ENCODE results near the gene OST4.
A peak's percentile ranks its signal among the peaks of the same experiment; 100 is the strongest.
"Not testable (repeated sequence)": the region's sequence is repeated elsewhere in the genome, so short reads cannot be mapped to it uniquely, and the experiment has no call there.

The OST4 gene

DNA sequence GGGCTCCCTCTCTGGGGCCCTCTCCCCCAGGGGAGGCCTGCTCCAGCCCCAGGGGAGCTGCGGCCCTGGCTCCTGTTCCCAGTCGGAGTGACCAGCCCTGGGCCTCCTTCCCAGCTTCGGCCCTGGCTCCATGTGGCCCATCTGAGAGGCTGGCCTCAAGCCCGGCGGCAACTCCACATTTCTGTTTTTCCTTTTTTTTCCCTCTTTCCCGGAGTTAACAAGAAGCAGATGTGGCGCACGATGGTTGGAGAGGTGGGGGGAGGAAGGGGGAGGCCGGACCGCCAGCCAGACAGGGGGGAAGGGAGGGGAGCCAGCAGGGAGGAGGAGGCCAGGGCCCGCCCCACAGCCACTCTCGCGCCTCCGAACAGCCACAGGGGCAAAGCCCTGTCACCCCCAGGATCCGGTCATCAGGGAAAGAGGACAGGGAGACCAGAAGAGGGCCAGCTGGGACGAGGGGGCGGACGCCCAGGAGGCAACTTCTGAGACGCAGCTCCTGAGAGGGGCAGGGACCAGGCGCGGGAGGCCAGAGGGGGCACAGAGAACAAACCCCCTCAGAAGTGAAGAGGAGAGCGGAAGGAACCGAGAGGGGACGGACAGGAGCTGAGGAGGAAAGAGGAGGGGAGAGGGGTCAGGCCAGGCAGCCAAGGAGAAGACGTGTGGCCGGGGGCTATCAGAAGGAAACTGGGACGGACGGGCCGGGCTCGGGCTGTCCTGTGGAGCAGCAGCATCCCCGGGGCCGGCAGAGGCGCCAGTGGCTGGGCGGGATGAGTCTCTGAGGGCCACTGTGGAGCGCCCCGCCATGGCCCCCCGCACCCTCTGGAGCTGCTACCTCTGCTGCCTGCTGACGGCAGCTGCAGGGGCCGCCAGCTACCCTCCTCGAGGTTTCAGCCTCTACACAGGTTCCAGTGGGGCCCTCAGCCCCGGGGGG lies 7.1 kb upstream of the OST4 start, which contains the start of gene EMILIN1:
TSS of gene EMILIN1 (plus strand) at position 349 of the 928 bp plus-strand sequence. CDS start at position 800, 451 bp downstream.
- DNase-seq = no peak

DNA sequence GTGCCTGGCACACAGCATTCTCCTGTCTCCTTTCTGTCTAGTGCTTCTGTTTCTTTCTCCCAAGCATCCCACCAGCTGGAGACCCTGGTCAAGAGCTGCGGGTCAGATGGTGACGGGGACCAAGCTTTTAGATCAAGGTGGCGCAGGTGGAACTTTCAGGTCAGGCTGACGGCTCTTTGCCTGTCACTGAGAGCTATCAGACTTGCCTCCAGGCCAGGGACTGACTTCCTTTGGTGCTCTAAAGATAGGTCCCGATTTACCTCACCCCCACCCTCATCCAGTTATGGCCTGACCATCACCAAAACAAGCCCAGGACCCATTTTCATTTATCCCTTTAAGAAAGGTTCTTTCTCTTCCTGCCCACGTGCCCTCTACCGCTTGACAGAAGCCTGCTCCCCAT lies 5.8 kb upstream of the OST4 start:
- DNase-seq = no peak

DNA sequence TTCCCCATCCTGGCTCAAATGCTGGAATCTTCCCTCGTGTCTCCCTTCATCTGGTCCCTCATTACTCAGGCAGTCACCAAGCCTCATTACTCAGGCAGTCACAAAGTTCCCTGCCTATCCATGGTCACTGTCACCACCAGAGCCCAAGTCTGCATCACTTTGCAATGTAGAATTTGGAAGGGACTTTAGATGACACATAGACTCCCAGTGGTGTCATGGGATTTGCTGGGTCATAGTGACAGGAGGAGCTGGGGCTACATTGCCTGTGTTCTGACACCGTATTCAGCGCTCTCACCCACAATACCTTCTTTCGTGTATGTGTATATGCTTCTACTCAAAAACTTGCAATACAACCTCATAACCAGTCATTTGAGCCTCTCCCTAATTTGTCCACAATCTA lies 4.9 kb upstream of the OST4 start:
- DNase-seq = peak in 1 of 2 donors; percentile 66

DNA sequence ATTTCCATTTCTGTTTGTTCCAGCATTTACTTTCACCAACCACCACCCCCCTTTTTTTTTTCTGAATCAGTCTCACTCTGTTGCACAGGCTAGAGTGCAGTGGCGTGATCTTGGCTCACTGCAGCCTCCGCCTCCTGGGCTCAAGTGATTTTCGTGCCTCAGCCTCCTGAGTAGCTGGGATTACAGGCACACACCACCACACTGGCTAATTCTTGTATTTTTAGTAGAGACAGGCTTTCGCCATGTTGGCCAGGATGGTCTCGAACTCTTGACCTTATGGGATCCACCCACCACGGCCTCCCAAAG lies 4.1 kb upstream of the OST4 start:
- not testable (repeated sequence) for DNase-seq

DNA sequence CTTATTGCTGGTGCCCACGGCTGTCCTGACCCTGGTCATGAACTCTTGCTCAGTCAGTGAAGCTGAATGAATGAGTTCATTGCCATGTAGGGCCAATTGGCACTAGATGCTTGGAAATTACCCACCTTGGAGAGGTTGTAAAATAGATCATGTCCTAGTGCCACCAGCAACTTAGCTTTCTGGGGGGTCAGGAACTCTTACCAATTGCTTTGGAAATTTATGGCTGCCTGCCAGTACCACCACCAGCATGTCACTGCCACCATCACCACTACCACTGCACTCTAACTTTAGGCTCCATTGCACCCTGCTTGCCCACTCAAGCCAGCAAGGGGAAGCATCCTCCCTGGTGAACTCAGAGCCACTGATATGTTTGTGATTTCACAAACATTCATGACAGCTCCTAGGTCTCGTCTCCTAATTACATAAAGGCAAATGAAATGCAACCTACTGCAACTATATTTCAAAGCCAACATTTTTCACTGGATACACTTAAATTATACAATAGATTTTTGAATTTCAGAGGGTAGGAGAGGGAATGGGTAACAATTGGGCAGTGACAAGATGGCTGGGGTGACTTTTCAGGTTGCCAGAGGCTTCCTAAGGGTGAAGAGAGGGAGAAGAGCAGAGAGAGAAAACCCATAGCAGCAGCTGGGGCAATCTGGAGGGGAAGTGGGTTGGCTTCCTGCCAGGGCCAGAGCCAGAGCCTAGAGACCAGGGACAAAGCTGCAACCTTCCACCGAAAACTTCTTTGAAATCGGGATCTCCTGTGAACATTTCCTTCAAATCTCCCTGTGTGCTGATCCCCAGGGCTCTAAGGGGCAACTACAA lies 3.5 kb upstream of the OST4 start:
- peak in 1 of 2 donors; percentile 56 for DNase-seq

DNA sequence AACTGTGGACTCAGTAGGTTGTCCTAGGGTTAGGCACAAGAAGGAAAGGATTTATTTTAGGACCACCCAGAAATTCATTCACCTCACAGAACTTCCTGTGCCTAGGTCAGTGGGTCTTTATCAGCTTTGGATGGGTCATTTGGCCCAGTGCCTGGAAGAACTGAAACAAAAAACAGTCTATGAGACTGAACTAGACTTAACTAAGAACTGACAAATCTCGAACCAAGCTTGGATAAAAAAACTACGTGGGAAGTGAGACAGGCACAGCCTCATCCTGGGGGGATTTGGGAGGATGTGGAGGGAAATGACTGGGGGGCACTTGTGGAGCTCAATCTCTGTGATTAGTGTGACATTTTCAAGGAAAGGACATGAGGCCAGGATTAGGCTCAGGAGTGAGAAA lies 2.3 kb upstream of the OST4 start:
- DNase-seq = no peak

DNA sequence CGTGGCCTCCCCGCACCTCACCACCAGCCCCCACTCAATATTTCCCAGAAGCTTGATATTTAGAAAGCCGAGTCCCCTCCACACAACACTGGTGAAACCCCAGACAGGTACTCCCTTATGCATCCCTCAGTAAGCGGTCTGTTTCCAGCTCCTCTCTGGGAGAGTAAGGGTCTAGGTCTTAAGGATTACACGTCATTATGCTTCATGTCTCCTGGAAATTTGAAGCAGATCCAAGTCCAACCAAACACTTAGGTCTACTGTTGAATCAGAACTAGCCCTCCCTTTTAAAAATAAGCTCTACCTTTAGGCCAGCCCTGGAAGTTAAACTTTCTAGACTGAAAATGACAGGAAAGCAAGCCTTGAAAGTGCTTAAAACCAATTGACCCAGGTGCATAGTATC lies 1.5 kb upstream of the OST4 start:
- no peak for DNase-seq

DNA sequence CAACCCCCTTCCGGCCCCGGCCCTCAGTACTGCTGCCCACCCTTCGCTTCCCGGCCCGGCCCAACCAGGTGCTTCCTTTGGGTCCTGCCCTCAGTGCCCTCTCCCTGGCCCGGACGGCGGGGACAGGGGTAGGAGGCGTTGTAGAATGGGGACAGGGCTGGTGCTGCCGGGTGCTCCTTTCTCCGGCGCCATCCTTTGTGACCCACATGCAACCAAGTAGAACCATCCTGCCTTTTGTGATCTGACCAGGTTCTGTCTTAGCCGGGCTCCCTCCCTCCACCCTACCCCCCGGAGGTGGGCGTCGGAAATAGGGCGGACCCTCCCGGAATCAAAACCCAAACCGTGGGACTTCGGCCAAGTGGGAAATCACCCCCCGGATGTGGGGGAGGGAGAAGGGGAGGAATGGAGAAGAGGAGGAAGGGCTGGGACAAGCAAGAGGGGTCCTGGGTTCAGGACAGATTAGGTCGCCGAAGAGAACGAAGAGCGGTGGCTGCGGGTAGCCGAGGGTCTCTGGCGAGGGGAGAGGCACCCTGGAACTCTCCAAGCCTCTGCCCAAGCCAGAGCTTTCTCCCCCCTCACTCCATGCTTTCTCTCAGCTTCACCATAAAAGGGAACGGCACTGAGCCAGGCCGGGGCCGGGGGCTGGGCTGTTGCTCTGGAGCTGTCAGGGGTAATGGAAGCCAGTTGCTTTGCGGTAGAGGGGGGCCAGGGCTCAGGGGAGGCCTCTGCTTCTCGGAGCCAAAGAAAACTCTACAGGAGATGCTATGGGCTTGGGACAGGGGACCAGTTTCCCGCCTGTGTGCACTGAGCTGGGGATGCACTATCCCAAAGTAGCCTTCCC lies 756 bp upstream of the OST4 start:
- no peak for DNase-seq

DNA sequence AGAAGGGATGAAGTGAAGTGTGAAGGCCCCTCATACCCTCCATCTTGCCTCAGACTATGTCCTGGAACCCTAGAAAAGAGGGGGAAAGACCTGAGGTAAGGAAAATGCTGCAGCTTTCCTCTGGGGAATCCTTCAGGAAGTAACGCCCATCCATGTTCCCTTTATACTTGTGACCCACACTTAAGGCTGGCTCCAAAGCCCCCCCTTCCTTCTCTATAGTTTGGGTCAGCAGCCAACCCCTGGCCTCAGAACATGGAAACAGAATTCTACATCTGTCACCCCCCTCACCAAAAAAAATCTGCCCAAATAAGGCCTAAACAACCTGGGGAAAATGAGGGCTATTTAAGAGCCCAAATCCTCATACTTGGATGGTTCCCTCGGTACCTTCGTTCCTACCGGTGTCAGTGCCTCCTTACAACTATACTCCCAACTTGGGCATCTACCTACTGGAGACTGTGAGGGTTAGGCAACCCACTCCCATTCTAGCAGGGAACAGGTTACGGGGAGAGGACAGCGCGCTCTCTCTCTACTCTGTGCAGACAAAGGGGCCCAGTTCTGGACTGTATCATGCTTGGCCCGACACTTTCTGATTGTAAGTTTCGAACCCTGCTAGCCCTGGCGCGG lies 689 bp downstream of the OST4 start:
- DNase-seq = no peak

DNA sequence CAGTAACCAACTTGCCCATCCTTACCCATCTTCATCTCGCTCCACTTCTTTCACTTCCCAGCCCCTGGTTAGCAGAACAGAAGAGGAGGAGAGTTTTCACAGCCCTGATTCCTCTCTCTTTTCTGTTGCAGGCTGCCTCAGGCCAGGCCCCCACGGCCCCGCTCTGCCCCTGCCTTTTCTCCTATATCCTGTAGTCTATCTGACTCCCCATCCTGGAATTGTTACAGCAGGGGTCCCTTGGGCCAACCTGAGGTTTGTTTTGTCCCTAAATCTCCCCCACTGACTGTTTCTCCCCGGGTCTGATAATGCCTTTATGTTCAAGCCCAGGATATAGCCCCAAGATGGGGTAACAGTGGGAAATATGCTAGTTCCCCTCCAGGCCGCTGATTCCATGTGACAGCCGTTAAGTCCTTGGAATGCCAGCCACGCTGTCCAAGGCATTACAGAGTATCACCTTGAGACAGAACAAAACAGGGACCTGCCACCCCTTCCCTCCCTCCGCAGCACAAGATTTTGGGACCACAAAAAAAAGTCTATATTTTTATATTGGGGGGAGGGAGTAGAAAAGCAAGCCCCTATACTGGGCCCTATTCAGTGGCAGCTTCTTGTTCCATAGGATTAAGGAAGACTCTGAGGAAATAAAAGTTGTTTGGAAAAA lies 1.4 kb downstream of the OST4 start:
- no peak for DNase-seq

DNA sequence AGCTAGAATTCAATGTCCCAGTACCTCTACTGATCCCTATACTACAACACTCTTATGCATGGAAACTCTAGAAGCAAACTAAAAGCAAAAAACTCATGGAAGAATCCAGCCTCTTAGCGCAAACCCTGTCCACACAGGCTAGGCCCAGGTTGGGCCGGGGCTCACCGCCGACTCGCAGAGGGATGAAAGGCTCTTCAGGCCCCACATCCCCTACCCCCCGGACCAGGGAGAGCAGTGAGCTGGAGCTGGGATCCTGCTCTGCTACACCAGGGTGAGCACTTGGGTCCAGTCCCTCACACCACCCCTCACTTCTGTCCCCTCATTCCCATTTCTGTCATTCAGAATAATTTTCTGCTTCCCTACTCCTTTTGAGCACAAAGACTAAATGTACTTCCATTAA lies 2.0 kb downstream of the OST4 start:
- no peak for DNase-seq

DNA sequence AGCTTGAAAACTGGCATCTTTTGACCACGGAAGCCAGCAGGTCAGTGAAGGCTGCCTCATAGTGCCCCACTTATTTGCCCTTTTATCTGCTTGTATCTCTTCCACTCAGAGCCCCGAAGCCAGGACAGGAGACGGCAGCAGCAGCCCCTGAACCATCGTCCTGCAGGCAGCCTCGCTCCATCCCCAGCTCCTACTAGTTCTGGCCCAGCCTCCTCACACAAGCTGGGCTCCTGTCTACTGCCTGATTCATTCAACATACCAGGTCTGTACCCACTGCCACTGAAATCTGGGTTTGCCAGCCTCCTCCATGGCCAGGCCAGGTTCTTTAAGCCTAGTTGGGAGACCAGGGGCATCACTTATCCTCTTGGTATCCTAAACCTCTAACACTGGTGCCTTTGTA lies 4.1 kb downstream of the OST4 start:
- no peak for DNase-seq

DNA sequence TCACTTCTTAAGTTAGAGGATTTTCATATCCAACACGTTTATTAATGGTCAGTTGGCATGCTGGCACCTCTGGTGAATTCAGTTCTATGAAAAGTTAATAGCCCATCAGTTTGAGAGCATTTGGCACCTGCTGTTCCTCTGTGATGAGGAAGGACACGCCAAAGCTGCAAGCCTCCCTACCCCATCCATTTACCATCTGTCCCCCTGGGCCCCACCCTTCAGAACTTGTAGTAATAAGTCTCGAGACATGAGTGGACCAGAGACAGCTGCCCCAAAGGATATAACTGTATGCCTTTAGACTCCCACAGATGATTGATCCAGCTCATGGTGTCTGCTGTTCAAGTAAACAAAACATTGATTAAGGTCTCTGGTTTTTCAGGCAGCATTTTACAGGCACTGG lies 6.3 kb downstream of the OST4 start:
- no peak for DNase-seq

DNA sequence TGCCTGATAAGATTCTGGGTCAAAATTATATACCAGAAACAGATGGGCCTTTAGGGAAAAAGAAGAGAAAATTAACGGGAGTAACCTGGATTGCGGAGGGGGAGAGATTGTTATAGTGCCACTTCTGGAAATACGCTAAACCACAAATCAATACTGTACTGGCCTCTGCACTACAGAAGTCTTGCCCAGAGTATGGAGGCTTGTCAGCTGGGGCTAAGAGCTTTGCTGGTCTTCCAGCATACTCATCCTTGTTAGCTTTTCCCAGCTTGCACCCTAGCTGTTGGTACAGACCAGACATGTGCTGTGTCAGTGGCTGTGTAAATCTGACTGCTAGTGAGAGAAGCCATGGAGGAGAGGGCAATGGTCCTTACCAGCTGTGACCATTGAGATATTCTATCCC lies 11.1 kb downstream of the OST4 start:
- no peak for DNase-seq

DNA sequence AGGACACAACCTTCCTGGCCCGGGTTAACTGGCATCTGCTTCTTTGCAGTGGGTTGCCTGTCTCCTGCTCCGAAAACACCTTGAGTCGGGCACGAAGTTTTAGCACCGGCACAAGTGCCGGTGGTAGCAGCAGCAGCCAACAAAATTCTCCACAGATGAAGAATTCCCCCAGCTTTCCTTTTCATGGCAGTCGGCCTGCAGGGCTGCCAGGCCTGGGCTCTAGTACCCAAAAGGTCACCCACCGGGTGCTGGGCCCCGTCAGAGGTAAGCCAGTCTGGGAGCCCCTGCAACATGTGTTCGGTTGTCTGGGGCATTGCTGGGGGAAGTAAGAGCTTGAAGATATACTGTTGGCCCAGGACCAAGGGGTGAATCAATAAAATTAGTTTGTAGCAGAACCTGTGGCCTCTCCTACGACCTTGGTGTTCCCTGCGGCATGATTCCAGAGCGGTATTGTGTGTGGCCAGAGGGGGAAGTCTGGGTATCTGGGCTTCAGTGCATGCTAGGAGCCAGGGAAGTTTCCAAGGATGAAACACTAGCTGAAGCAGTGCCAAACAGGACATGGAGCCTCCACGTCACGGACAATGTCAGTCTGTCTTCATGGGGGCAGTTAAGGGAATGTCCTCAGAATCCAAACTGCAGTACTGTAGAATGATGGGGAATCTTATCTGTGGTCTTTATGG lies 12.2 kb downstream of the OST4 start:
- no peak for DNase-seq

DNA sequence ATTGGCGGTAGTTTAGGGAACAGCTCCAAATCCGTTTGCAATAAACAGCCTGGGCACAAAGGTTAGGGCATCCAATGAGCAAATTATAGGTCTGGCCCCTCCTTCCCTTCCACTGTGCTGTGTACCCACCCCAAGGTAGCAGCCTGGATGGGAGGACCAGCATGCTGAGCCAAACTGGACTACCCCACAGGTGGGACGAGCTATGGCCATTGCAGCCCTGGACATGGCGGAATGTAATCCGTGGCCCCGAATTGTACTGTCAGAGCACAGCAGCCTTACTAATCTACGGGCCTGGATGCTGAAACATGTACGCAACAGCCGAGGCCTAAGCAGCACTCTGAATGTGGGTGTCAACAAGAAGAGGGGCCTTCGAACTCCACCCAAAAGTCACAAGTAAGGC lies 13.2 kb downstream of the OST4 start:
- DNase-seq = no peak

DNA sequence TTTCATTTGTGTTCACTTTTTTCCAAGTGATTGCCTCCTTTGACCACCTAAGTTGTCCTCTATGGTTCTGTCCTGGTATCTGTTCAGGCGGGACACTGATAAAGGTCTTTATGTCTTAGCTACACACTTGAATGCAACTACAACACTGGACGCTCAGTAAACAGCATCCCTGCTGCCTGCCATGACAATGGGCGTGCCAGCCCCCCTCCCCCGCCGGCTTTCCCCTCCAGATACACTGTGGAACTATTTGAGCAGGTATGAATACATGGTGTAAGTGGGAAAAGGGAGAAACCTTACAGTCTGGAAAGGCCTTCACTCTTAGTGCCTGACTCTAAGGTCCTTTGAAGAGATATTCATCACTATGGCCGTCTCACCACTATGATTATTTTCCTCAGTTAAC lies 14.3 kb downstream of the OST4 start:
- no peak for DNase-seq

DNA sequence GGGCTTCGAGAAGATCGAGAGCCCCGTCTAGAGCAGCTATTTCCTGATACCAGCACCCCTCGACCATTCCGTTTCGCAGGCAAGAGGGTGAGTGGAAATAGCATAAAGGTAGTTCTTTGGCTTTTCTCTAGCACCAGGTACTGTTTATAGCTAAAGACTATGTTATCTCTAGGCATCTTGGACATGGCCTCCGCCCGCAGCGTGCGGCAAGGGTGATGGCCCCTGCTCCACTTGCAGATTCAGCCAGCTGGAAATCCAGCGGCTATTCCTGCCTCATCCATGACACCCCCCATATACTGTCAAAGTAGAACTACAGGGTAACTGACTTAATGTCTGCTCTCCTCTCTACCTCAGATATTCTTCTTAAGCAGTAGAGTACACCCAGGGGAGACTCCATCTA lies 16.7 kb downstream of the OST4 start:
- no peak for DNase-seq

DNA sequence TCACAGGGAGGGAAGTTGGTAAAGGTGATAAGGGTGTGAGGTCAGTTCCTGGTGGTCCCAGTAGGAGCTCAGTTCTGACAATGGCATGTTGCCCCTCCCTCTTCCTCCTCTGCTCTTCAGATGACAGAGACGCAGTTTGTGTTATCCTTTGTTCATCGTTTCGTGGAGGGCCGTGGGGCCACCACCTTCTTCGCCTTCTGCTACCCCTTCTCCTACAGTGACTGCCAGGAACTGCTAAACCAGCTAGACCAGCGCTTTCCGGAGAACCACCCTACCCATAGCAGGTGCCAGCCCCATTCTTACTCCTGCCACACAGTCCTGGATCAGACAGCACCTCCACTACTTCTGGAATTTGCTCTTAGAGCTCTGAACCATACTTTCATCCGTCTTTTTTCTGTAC lies 17.7 kb downstream of the OST4 start:
- no peak for DNase-seq

DNA sequence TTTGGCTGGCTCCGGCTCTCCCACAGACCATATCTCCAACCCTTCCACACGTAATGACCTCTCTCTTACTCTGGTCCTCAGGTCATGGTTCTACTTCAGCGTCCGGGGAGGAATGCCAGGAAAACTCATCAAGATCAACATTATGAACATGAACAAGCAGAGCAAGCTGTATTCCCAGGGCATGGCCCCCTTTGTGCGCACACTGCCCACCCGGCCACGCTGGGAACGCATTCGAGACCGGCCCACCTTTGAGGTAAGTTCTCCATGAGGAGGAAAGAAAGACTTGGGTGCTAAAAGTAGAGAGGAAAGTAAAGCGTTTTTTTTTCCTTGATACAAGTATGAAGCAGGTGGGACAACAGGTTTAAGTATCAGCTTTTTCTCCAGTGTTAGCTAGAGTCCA lies 18.1 kb downstream of the OST4 start:
- no peak for DNase-seq

DNA sequence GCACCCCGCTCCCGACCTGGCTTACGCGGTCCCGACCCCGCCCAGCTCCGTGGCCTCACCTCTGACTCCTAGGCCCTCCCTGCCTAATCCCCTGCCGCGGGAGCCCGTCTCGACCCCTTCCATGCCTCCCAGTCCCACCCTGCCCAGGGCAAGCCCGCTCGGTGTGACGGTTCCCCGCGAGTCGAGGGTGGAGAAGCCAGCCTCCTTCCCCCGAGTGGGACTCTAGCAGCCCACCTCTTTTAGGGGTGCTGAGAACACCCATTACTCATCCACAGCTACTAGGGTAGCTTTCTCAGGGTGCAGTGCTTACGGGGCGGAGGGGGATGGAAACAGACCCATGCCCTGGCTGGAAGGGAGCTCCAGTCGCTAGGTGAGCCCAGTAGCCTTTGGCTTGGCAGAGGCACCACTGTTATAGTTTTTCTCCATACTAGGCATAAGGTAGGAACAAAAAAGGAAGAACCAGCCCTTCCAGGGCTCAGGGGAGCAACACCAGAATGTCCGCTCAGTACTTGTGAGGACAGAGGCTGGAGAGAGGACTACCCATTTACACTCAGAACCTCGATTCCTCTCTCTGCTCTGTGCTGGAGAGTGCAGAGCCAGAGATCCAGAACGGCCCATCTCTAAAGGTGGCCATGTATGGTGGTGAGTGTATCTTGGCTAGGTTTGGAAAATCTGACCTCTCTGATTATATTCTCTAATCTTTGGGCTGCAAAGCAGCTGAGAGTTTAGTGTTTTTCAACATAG lies 19.4 kb downstream of the OST4 start:
- no peak for DNase-seq

All from inflammatory macrophage treated with lipopolysaccharide for 1 hour (primary cell).